Fibroblast of skin of left quadriceps (primary cell): ENCODE results near the gene OR56A3.
"Not testable (repeated sequence)": the region's sequence is repeated elsewhere in the genome, so short reads cannot be mapped to it uniquely, and the experiment has no call there.

Source experiments
- DNase-seq, 2 experiments: peaks; one replicate each; pipeline ENCODE4 v3.0.0-alpha.2; 2013; ENCODE audit warnings: low read depth in 2 of 2

The OR56A3 gene

GRCh38 chr11:5941951-5942350, at the start of gene OR56A3:
TSS of gene OR56A3 (plus strand) at chr11:5942251. CDS start at chr11:5947347, 5,096 bp downstream.
- no peak for DNase-seq

GRCh38 chr11:5892908-5893307, 49.1 kb upstream of the OR56A3 start, which contains the start of gene OR52E5:
TSS of gene OR52E5 (plus strand) at chr11:5893208. CDS start at chr11:5900777, 7,569 bp downstream.
- no peak for DNase-seq

GRCh38 chr11:5899534-5899933, 42.5 kb upstream of the OR56A3 start:
- no peak for DNase-seq

- no peak for DNase-seq
Measured at GRCh38 chr11:5910540-5910939, 31.5 kb upstream of the OR56A3 start.

- no peak for DNase-seq
Measured at GRCh38 chr11:5922749-5923426, 19.2 kb upstream of the OR56A3 start.

GRCh38 chr11:5923427-5923776, 18.6 kb upstream of the OR56A3 start:
- DNase-seq = no peak

- DNase-seq = no peak
Measured at GRCh38 chr11:5923794-5924193, 18.3 kb upstream of the OR56A3 start.

GRCh38 chr11:5928271-5928670, 13.8 kb upstream of the OR56A3 start:
- no peak for DNase-seq

GRCh38 chr11:5928811-5929210, 13.2 kb upstream of the OR56A3 start:
- DNase-seq = no peak

GRCh38 chr11:5929571-5930368, 12.3 kb upstream of the OR56A3 start:
- no peak for DNase-seq

GRCh38 chr11:5930614-5931013, 11.4 kb upstream of the OR56A3 start:
- DNase-seq = no peak

- DNase-seq = no peak
Measured at GRCh38 chr11:5931061-5931460, 11.0 kb upstream of the OR56A3 start.

GRCh38 chr11:5932671-5933070, 9.4 kb upstream of the OR56A3 start:
- no peak for DNase-seq

- no peak for DNase-seq
Measured at GRCh38 chr11:5933116-5933515, 8.9 kb upstream of the OR56A3 start.

GRCh38 chr11:5937868-5938602, 4.0 kb upstream of the OR56A3 start:
- no peak for DNase-seq

- no peak for DNase-seq
Measured at GRCh38 chr11:5938603-5938965, 3.5 kb upstream of the OR56A3 start.

- DNase-seq = no peak
Measured at GRCh38 chr11:5940748-5941147, 1.3 kb upstream of the OR56A3 start.

GRCh38 chr11:5955586-5955985, 13.5 kb downstream of the OR56A3 start:
- no peak for DNase-seq

- not testable (repeated sequence) for DNase-seq
Measured at GRCh38 chr11:5960704-5961320, 18.8 kb downstream of the OR56A3 start.

- no peak for DNase-seq
Measured at GRCh38 chr11:5966958-5967357, 24.9 kb downstream of the OR56A3 start.

GRCh38 chr11:5967708-5968107, 25.7 kb downstream of the OR56A3 start:
- DNase-seq = no peak

GRCh38 chr11:5968394-5968793, 26.3 kb downstream of the OR56A3 start, which contains the start of gene OR56A5:
TSS of gene OR56A5 (minus strand) at chr11:5968494. CDS start at chr11:5968494, 0 bp downstream.
- no peak for DNase-seq
